Hepatocyte (in vitro differentiated cells): ENCODE results near the gene ATOH8. TPM values are rescaled to one million over a fixed set of nuclear protein-coding genes. Genes with fewer than 3 reads are reported as not detected.
A peak's percentile ranks its signal among the peaks of the same experiment; 100 is the strongest.

Experiments used
- DNase-seq: peaks from one replicate; pipeline ENCODE4 v3.0.0-alpha.2; 2016; ENCODE audit warnings: low spot score
- H2AFZ ChIP-seq: fragments of 200-600 bp; sonication (generic); 2 replicates; pipeline ENCODE4 v1.6.0; 2016; ENCODE audit warnings: antibody characterized with exemption, mild to moderate bottlenecking
- H3K27ac ChIP-seq: fragments of 200-600 bp; sonication (generic); 2 replicates; pipeline ENCODE4 v1.5.1; 2016; ENCODE audit warnings: mild to moderate bottlenecking
- H3K27me3 ChIP-seq: fragments of 200-600 bp; sonication (generic); 2 replicates; pipeline ENCODE4 v1.6.1; 2016
- H3K36me3 ChIP-seq: fragments of 200-600 bp; sonication (generic); replicated peaks from 2 replicates; pipeline ENCODE4 v1.5.1; 2016; ENCODE audit warnings: low read depth; ENCODE audit not compliant: insufficient read depth
- H3K4me1 ChIP-seq: fragments of 200-600 bp; sonication (generic); 2 replicates; pipeline ENCODE4 v1.5.1; 2016; ENCODE audit warnings: mild to moderate bottlenecking, moderate library complexity; ENCODE audit not compliant: insufficient read depth
- H3K4me2 ChIP-seq: fragments of 200-600 bp; sonication (generic); 2 replicates; pipeline ENCODE4 v1.6.0; 2016
- H3K4me3 ChIP-seq: fragments of 200-600 bp; sonication (generic); 2 replicates; pipeline ENCODE4 v1.5.1; 2016; ENCODE audit warnings: mild to moderate bottlenecking
- H3K79me2 ChIP-seq: fragments of 200-600 bp; sonication (generic); 2 replicates; pipeline ENCODE4 v1.6.0; 2017; ENCODE audit warnings: mild to moderate bottlenecking
- H3K9me2 ChIP-seq: fragments of 200-600 bp; sonication (generic); replicated peaks from 2 replicates; pipeline ENCODE4 v1.6.0; 2017; ENCODE audit warnings: mild to moderate bottlenecking; ENCODE audit not compliant: insufficient read depth
- H3K9me3 ChIP-seq: fragments of 200-600 bp; sonication (generic); 2 replicates; pipeline ENCODE4 v1.5.1; 2016; ENCODE audit warnings: low read depth, mild to moderate bottlenecking
- H4K20me1 ChIP-seq: fragments of 200-600 bp; sonication (generic); 2 replicates; pipeline ENCODE4 v1.6.0; 2016; ENCODE audit warnings: mild to moderate bottlenecking; ENCODE audit not compliant: insufficient read depth, poor library complexity, severe bottlenecking
- CTCF ChIP-seq: fragments of 200-600 bp; sonication (generic); IDR thresholded peaks from 2 replicates; pipeline ENCODE4 v1.5.1; 2016; ENCODE audit warnings: antibody characterized with exemption, mild to moderate bottlenecking; ENCODE audit not compliant: poor library complexity
- EZH2 ChIP-seq: fragments of 200-600 bp; sonication (generic); IDR thresholded peaks from 2 replicates; pipeline ENCODE4 v1.6.1; 2016; ENCODE audit warnings: antibody characterized with exemption, mild to moderate bottlenecking, borderline replicate concordance
- EZH2phosphoT487 ChIP-seq: fragments of 200-600 bp; sonication (generic); IDR thresholded peaks from one replicate; pipeline ENCODE4 v1.6.1; 2018; ENCODE audit warnings: antibody characterized with exemption, mild to moderate bottlenecking, low read depth, moderate library complexity; ENCODE audit not compliant: unreplicated experiment, severe bottlenecking
- WGBS: methylation state at CpG from one replicate; pipeline ENCODE4 v1.1.6; 2016; ENCODE audit warnings: low lambda C conversion rate; ENCODE audit errors: missing lambda C conversion rate; 5-methylcytosine and 5-hydroxymethylcytosine counted together
- polyA plus RNA-seq: library from polyadenylated mRNA; unstranded; fragments of >200 nt; fragmentation: Nextera tagmentation; extraction: Ambion mirVana; gene quantifications from 2 replicates; pipeline ENCODE4 v1.2.1, GENCODE V29; 2016
- total RNA-seq: library from RNA; depleted of rRNA; stranded (reverse); fragments of >200 nt; gene quantifications from 2 replicates; pipeline ENCODE4 v1.2.3, GENCODE V29; 2014

Gene ATOH8
- total and polyA plus RNA-seq, 2 experiments from 2014 or later: 1.3 to 2.0 TPM

- H3K4me2 ChIP-seq: peak overlapping the region; percentile 27
- H3K27ac ChIP-seq: peak overlapping the region; percentile 60
- 68% methylated on average over 4 of the region's 4 CpGs for WGBS
- H4K20me1 ChIP-seq: no peaks in the 10 kb centered on the region
- H3K79me2 ChIP-seq: no peaks in the 10 kb centered on the region
- no peak for TF ChIP-seq EZH2phosphoT487
- no peak for TF ChIP-seq CTCF
- no peak for TF ChIP-seq EZH2
- H3K9me3 ChIP-seq: no peaks in the 10 kb centered on the region
- H2AFZ ChIP-seq: no peak overlapping the region
- no peak overlapping the region for H3K4me3 ChIP-seq
- H3K9me2 ChIP-seq: no peaks in the 10 kb centered on the region
- H3K27me3 ChIP-seq: no peaks in the 10 kb centered on the region
- H3K36me3 ChIP-seq: no peaks in the 10 kb centered on the region
- peaks cover 9% of the 10 kb centered on the region for H3K4me1 ChIP-seq
- DNase-seq: no peak
Measured at GRCh38 chr2:85785871-85786270, 32.1 kb downstream of the ATOH8 start.

GRCh38 chr2:85786444-85786843 is 32.7 kb downstream of the ATOH8 start:
- H2AFZ ChIP-seq: no peak overlapping the region
- H3K4me3 ChIP-seq: no peak overlapping the region
- H3K79me2 ChIP-seq: no peaks in the 10 kb centered on the region
- no peak overlapping the region for H3K27ac ChIP-seq
- H3K9me2 ChIP-seq: no peaks in the 10 kb centered on the region
- no peaks in the 10 kb centered on the region for H3K36me3 ChIP-seq
- TF ChIP-seq CTCF (no peak), EZH2phosphoT487 (no peak), EZH2 (no peak)
- H3K9me3 ChIP-seq: no peaks in the 10 kb centered on the region
- H3K4me1 ChIP-seq: peaks cover 9% of the 10 kb centered on the region
- no peak overlapping the region for H3K4me2 ChIP-seq
- no peaks in the 10 kb centered on the region for H4K20me1 ChIP-seq
- no peak for DNase-seq
- WGBS: 91% methylated on average over 7 of the region's 7 CpGs
- no peaks in the 10 kb centered on the region for H3K27me3 ChIP-seq

- Histone ChIP-seq H3K4me2 (no peak overlapping the region), H3K9me2 (no peaks in the 10 kb centered on the region), H3K4me1 (peaks cover 9% of the 10 kb centered on the region), H3K36me3 (no peaks in the 10 kb centered on the region), H3K4me3 (no peak overlapping the region), H3K79me2 (no peaks in the 10 kb centered on the region), H3K9me3 (no peaks in the 10 kb centered on the region), H3K27me3 (no peaks in the 10 kb centered on the region), H2AFZ (no peak overlapping the region), H3K27ac (no peak overlapping the region), H4K20me1 (no peaks in the 10 kb centered on the region)
- 96% methylated on average over 14 of the region's 14 CpGs for WGBS
- TF ChIP-seq EZH2 (no peak), CTCF (no peak), EZH2phosphoT487 (no peak)
- no peak for DNase-seq
Measured at GRCh38 chr2:85786865-85787264, 33.1 kb downstream of the ATOH8 start.
